Left hindlimb (tissue), 1 donor: ENCODE results near the gene XYLB.

Source experiments
- DNase-seq: peaks from one replicate; pipeline ENCODE4 v3.0.0-alpha.2; 2018

The XYLB gene

GRCh38 chr3:38325256-38325655 is 21.3 kb upstream of the XYLB start:
- DNase-seq: no peak

- no peak for DNase-seq
These were observed 19.1 kb upstream of the XYLB start for GRCh38 chr3:38327335-38328009.

GRCh38 chr3:38331257-38332022 is 15.1 kb upstream of the XYLB start:
- no peak for DNase-seq

- no peak for DNase-seq
These were observed 14.4 kb upstream of the XYLB start for GRCh38 chr3:38332201-38332600.

GRCh38 chr3:38334142-38335055 is 12.2 kb upstream of the XYLB start:
- DNase-seq: peak; percentile 51

- no peak for DNase-seq
These were observed 11.3 kb upstream of the XYLB start for GRCh38 chr3:38335263-38335662.

- DNase-seq: no peak
These were observed 8.9 kb upstream of the XYLB start for GRCh38 chr3:38337703-38338102.

GRCh38 chr3:38343797-38344594 is 2.6 kb upstream of the XYLB start:
- no peak for DNase-seq

GRCh38 chr3:38345879-38346586 is 552 bp upstream of the XYLB start:
- DNase-seq: no peak

- no peak for DNase-seq
These were observed 1.0 kb downstream of the XYLB start for GRCh38 chr3:38347421-38348200.

- DNase-seq: no peak
These were observed 2.3 kb downstream of the XYLB start for GRCh38 chr3:38348903-38349302.

- DNase-seq: no peak
These were observed 3.2 kb downstream of the XYLB start for GRCh38 chr3:38349684-38350359.

- no peak for DNase-seq
These were observed 6.6 kb downstream of the XYLB start for GRCh38 chr3:38353151-38353550.

GRCh38 chr3:38354588-38355330 is 8.2 kb downstream of the XYLB start:
- no peak for DNase-seq

- no peak for DNase-seq
These were observed 12.5 kb downstream of the XYLB start for GRCh38 chr3:38359038-38359437.

- DNase-seq: no peak
These were observed 13.8 kb downstream of the XYLB start for GRCh38 chr3:38360345-38360744.

- DNase-seq: no peak
These were observed 14.9 kb downstream of the XYLB start for GRCh38 chr3:38361496-38361895.

- no peak for DNase-seq
These were observed 16.2 kb downstream of the XYLB start for GRCh38 chr3:38362825-38363224.

- DNase-seq: no peak
These were observed 18.3 kb downstream of the XYLB start for GRCh38 chr3:38364721-38365400.
